Stimulated activated effector memory CD8-positive, alpha-beta T cell treated with anti-CD3 and anti-CD28 coated beads, Interleukin-12 subunit alpha, Interleukin-12 subunit beta, amount 100 ng/mL, for 72 hours (primary cell): Measurements from ENCODE around the gene HPSE2.
"Not testable (repeated sequence)": the region's sequence is repeated elsewhere in the genome, so short reads cannot be mapped to it uniquely, and the experiment has no call there.

ENCODE experiments used
- ATAC-seq: fragments of 150-1000 bp; cut with Tn5 transposase; 2 replicates; pipeline ENCODE4 v1.10.0; 2021
- DNase-seq, 2 donors: peaks; one replicate each; pipeline ENCODE4 v3.0.0; 2021 to 2022; ENCODE audit warnings: low spot score in 2 of 2
- H3K27ac Mint-ChIP-seq: one replicate; pipeline ENCODE4 v1.8.0; 2022; ENCODE audit warnings: mild to moderate bottlenecking, mixed read lengths
- H3K36me3 Mint-ChIP-seq: one replicate; pipeline ENCODE4 v1.8.0; 2022; ENCODE audit warnings: mild to moderate bottlenecking, mixed read lengths
- H3K4me1 Mint-ChIP-seq: one replicate; pipeline ENCODE4 v1.8.0; 2022; ENCODE audit warnings: mixed read lengths
- H3K4me3 Mint-ChIP-seq: one replicate; pipeline ENCODE4 v1.8.0; 2022; ENCODE audit warnings: mild to moderate bottlenecking, mixed read lengths
- H3K9me3 Mint-ChIP-seq: one replicate; pipeline ENCODE4 v1.8.0; 2022; ENCODE audit warnings: mixed read lengths

Gene HPSE2

DNA sequence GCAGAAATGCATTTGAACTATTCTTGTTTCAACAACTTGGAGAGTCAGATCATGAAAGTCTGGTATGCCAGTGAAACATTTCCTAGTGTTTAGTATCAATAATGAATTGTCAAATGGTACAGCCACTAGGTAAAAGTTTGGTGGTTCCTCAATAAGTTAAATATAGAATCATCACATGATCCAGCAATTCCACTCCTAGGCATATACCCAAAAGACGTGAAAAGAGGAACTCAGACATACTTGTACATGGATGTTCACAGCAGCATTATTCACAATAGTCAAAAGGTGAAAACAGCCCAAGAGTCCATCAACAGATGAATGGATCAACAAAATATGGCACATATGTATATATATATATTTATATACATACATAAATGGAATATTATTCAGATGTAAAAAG lies 721.9 kb downstream of the HPSE2 start:
- Mint-ChIP-seq H3K36me3 (no peaks in the 10 kb centered on the region), H3K4me3 (no peak overlapping the region), H3K4me1 (no peaks in the 10 kb centered on the region), H3K27ac (no peak overlapping the region), H3K9me3 (no peaks in the 10 kb centered on the region)
- DNase-seq (no peak), ATAC-seq (no peak)

DNA sequence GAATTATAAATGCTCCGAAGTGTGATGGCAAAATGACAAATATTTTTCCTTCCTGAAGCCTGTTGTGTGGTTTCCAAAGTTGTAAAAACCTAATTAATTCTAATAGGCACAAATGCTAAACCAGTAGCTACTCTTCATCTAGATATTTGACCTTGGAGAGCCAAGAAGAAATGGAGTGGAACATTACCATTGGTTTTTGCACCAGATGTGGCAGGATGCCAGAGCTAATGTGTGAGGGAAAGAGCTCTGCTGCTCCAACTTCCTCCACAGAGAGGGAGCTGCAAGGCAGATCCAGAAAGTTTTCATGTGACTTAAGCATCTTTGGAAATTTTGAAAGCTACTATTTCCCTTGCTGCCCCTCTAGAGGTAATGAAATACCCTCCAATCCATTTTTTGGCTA lies 723.8 kb downstream of the HPSE2 start:
- Mint-ChIP-seq H3K36me3 (no peaks in the 10 kb centered on the region), H3K27ac (no peak overlapping the region), H3K4me3 (no peak overlapping the region), H3K9me3 (no peaks in the 10 kb centered on the region), H3K4me1 (no peaks in the 10 kb centered on the region)
- ATAC-seq, result no peak
- DNase-seq, result no peak

DNA sequence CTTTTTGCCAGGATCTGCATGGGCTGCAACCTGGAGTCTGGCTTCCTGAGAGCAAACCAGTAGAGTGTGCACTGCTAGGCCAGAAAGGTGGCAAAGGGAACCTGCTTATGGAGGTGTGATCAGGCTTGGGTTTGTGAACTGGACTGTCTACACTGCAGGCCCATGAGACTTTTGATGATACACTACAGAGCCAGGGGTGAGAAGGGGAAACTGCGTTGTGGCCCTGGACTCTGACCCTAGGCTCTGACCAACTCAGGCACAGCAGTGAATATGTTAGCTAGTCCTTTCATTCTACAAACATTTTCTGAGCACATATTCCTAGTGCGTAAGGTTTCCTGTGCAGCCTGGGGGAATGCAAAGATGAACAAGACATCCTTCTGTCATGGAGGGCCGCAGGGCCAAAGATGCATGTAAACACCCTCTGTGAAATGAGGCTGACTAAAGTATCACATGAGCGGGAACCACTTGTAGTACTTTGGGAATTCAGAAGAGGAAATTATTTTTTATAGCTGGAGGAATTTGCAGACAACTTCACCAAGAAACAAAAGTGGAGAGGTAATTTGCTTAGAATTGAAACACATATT lies 725.1 kb downstream of the HPSE2 start:
- Mint-ChIP-seq H3K36me3 (no peaks in the 10 kb centered on the region), H3K4me1 (no peaks in the 10 kb centered on the region), H3K9me3 (no peaks in the 10 kb centered on the region), H3K4me3 (no peak overlapping the region), H3K27ac (no peak overlapping the region)
- no peak for DNase-seq
- ATAC-seq, result peak; percentile 31

DNA sequence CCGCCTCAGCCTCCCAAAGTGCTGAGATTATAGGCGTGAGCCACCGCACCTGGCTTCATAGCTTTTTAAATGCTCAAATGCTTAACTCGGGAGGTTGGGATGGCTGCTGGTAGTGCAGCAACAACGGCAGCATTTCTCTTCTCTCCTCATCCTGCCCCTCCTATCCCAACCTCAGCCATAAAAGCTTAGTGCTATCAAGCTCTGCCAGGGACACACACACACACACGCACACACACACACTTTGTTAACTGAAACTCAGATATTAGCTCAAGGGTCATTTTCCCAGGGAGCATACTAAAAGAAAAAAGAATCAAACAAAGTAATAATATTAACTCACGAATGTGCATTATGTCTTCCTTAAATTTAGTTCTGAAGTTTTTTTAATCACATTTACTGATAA lies 725.9 kb downstream of the HPSE2 start:
- Mint-ChIP-seq H3K36me3 (no peaks in the 10 kb centered on the region), H3K9me3 (no peaks in the 10 kb centered on the region), H3K4me1 (no peaks in the 10 kb centered on the region), H3K4me3 (no peak overlapping the region), H3K27ac (no peak overlapping the region)
- no peak for ATAC-seq
- no peak for DNase-seq

DNA sequence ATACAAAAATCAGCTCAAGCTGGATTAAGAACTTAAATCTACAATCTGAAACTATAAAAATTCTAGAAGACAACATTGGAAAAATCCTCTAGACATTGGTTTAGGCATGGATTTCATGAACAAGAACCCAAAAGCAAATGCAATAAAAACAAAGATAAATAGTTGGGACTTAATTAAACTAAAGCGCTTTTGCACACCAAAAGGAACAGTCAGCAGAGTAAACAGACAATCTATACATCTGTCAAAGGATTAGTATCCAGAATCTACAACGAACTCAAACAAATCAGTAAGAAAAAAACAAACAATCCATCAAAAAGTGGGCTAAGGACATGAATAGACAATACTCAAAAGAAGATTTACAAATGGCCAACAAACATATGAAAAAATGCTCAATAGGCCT lies 733.1 kb downstream of the HPSE2 start:
- not testable (repeated sequence) for ATAC-seq, H3K9me3 Mint-ChIP-seq, DNase-seq, H3K36me3 Mint-ChIP-seq, H3K4me1 Mint-ChIP-seq, H3K4me3 Mint-ChIP-seq, H3K27ac Mint-ChIP-seq

DNA sequence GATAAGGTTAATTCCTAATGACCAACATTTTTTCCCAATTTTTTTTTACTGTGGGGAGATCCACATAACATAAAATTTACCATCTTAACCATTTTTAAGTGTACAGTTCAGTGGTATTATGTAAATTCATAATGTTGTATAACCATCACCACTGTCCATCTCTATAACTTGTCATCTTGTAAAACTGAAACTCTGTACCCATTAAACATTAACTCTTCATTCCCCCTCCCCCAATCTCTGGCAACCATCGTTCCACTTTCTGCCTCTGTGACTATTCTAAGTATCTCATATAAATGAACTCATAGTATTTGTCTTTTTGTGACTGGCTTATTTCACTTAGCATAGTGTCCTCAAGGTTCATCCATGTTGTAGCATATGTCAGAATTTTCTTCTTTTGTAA lies 742.9 kb downstream of the HPSE2 start:
- DNase-seq (no peak), ATAC-seq (no peak)
- Mint-ChIP-seq H3K27ac (no peak overlapping the region), H3K9me3 (peaks cover 12% of the 10 kb centered on the region), H3K36me3 (no peaks in the 10 kb centered on the region), H3K4me1 (no peaks in the 10 kb centered on the region), H3K4me3 (no peak overlapping the region)

DNA sequence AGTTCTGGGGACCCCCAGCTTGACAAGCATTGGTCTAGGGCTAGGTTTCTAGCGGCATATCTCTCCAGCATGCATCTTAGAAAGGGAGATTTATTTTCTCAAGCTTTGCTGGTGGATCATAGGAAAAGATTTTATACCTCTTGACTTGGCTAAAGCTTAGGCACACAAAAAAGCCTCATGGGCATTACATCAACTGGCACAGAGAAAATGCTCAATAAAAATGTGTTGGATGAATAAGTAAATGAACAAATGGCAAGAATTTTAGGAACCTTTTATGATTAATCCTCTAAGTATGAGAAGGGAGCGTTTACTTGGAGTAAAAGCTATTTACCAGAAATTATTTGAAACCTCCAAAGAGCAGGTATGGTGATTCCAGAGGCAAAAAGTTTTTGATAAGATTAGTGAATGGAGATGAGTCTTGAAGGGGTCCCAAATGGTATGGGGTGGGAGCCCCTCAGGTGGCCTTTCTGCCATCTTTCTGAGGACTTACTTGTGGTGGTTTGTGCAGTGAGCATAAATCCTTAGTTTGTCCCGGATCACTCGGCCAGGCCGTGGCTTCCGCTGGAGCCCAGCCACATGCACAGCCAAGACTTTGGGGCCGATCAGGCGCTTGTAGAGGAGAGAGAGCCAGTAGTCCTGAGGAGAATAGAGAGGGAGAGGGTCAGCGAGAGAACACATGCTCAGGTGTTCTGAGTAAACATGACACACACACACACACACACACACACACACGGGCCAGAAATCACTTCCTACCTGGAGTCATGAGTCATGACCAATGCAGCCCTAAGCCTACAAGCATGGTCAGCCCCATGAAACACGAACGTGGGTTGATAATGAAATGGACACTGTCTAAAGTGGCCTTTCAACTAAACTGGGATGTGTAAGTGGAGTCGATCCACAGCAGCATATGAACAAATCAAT lies 745.8 kb downstream of the HPSE2 start:
- H3K4me3 Mint-ChIP-seq, result no peak overlapping the region
- no peaks in the 10 kb centered on the region for H3K36me3 Mint-ChIP-seq
- DNase-seq (no peak), ATAC-seq (no peak)
- H3K27ac Mint-ChIP-seq, result no peak overlapping the region
- no peaks in the 10 kb centered on the region for H3K4me1 Mint-ChIP-seq
- H3K9me3 Mint-ChIP-seq, result peaks cover 3% of the 10 kb centered on the region

DNA sequence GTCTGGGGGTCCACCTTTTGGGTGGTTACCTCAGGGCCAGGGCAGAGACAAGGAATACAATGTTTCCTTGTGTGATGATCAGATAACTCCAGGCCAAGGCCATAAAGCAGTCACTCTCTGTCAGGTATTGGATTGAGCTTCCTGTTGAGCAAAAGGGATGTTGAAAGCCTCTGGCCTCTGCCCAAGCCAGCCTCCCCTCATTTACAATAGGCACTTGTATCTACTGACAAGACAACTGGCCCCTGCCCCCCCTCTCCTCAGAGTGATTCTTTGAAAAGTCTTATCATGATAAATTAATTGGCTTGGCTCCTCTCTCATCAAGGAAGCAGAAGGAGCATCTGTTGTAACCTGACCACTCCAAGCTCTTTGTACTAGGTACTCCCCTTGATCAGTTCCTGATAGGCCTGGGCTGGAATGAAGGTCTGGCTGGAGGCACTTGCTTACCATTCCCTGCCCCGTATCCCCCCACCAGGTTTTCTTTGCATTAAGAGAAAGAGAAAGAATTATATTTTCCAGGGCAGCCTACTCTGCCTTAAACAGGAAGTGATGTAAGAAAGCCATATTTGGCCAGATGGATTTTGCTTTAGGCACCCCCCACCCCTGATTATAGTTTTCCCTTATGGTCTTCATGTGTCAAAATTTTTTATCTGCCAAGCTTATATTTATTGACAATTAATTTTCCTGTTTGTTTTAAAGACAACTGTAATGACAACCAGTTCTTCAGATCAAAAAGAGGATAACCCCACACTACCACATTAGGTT lies 746.8 kb downstream of the HPSE2 start:
- no peak for ATAC-seq

DNA sequence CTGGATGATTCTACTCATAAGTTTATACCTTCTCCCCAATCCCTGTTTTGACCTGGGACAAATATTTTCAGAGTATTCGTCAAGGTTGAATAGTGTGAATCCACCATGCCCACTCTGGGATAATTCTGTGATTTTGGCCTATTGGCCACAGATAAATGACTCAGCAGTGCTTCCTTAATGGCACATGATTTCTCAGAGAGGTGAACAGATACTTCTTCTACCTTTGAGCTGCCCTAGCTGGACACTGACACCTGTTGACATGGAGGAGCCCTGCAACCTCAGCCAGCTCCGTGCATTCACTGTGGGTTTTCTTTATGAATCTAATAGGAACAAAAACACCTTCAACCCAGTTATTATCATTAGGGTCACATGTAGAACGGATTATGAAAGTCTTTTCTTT lies 748.0 kb downstream of the HPSE2 start:
- H3K4me3 Mint-ChIP-seq, result no peak overlapping the region
- H3K4me1 Mint-ChIP-seq, result peaks cover under 1% of the 10 kb centered on the region
- H3K36me3 Mint-ChIP-seq, result no peaks in the 10 kb centered on the region
- H3K27ac Mint-ChIP-seq, result no peak overlapping the region
- DNase-seq (no peak), ATAC-seq (no peak)
- H3K9me3 Mint-ChIP-seq, result no peaks in the 10 kb centered on the region

More for the DNA sequence above, 746.8 kb downstream of the HPSE2 start:
- H3K36me3 Mint-ChIP-seq, result no peaks in the 10 kb centered on the region
- no peaks in the 10 kb centered on the region for H3K4me1 Mint-ChIP-seq
- DNase-seq, result no peak
- no peak overlapping the region for H3K27ac Mint-ChIP-seq
- no peak overlapping the region for H3K4me3 Mint-ChIP-seq
- no peaks in the 10 kb centered on the region for H3K9me3 Mint-ChIP-seq

DNA sequence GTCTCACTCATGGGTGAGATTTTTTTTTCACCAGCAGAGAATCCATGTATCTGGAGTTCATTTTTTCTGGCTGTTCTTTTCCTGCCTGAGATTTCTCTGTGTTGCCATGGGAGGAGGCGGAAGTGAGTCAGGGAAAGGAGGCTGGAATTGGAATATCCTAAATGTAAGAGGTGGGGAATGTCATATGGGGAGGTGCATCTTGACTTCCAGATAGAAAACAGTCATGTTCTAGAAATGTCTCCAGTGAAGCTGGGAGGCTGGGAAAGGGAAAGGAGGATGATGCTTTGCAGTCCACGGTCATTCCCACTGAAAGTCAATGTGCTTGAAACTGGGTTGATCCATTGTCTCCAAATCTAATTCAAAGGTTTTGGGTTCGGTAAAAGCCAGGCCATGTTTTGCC lies 749.2 kb downstream of the HPSE2 start:
- no peak for DNase-seq
- no peak for ATAC-seq

DNA sequence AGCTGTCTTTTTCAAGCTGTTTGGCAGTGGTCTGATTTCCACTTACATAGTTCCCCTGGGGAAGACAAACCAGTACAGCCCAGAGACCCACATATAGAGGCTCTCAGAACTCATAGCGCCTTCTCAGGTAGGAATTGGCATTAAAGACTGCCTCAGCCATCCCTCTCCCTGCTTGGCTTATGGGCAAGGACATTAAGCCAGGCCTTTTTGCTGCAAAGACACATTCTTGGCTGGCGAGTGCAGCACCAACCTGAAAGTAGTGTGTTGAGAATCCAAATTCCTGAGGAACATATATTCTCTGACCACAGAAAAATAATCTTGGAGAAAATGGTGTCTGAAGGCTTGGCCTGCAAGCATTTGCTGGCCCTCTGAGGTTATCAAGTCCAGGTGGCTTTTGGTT lies 749.7 kb downstream of the HPSE2 start:
- H3K4me3 Mint-ChIP-seq, result no peak overlapping the region
- H3K27ac Mint-ChIP-seq, result no peak overlapping the region
- H3K36me3 Mint-ChIP-seq, result no peaks in the 10 kb centered on the region
- ATAC-seq (no peak), DNase-seq (no peak)
- peaks cover 8% of the 10 kb centered on the region for H3K4me1 Mint-ChIP-seq
- H3K9me3 Mint-ChIP-seq, result no peaks in the 10 kb centered on the region

More for the DNA sequence above, 749.2 kb downstream of the HPSE2 start:
- no peak overlapping the region for H3K27ac Mint-ChIP-seq
- no peaks in the 10 kb centered on the region for H3K36me3 Mint-ChIP-seq
- peaks cover 8% of the 10 kb centered on the region for H3K4me1 Mint-ChIP-seq
- no peaks in the 10 kb centered on the region for H3K9me3 Mint-ChIP-seq
- no peak overlapping the region for H3K4me3 Mint-ChIP-seq

DNA sequence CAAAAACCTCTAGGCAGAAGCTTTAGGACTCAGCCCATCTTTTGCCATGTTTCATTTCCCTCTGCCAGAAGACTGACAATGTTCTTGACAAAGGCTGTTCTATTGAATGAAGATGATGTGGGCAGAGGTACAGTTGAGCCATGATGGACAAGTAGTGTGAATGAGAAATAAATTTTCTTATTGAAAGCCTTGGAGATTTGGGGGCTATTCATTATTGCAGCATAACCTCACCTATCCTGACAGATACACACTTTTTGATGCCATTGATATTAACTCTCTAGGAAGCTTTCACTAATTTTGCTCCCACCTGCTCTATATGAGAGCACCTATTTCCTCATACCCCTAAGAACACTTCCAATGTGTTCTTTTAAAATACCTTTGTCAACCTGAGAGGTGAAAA lies 752.0 kb downstream of the HPSE2 start:
- Mint-ChIP-seq H3K9me3 (no peaks in the 10 kb centered on the region), H3K27ac (no peak overlapping the region), H3K36me3 (no peaks in the 10 kb centered on the region), H3K4me1 (peaks cover 8% of the 10 kb centered on the region), H3K4me3 (no peak overlapping the region)
- DNase-seq (no peak), ATAC-seq (no peak)

DNA sequence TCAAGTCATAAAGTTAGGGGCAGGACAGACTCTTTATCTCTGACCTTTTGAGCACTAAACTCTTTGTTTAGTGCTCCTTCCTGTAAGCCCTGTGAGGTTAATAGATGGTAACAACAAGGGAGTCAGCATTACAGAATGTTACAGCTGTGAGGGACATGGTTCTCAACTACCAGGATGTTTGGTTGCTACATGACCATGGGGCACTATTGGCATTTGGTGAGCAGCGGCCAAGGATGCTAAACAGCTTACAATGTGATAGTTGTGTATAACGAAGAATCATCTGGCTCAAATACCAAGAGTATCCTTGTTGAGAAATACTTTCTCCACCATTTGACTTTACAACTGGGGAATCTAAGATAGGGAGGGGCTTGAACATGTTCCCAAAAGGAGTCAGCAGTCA lies 753.6 kb downstream of the HPSE2 start:
- ATAC-seq (no peak), DNase-seq (no peak)
- no peak overlapping the region for H3K27ac Mint-ChIP-seq
- no peak overlapping the region for H3K4me3 Mint-ChIP-seq
- no peaks in the 10 kb centered on the region for H3K9me3 Mint-ChIP-seq
- peaks cover 8% of the 10 kb centered on the region for H3K4me1 Mint-ChIP-seq
- no peaks in the 10 kb centered on the region for H3K36me3 Mint-ChIP-seq

DNA sequence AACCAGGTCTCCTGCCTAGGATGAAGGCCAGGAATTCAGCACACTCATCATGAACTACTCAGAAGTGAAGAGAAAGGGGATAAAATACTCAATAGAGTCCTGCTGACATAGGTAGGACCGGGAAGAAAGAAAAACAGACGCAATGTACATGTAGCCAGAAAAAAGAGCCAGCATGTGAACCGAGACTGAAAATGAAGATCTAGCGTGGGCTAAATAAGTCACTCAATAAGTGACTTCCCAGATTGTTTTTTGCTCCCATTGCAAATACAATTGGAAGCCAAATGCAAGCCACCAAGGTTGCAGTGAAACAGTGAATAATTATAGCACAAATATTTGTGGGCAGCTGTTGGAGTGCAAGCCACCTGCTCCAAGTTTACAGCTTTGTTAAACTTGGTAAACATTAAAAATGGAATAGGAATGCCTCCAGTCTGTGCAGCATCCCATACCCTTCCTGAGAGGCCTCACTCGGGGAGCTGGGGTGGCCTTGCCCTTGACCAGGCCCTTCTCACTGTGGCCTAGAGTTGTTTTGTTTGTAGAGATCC lies 754.2 kb downstream of the HPSE2 start:
- no peak overlapping the region for H3K4me3 Mint-ChIP-seq
- no peak overlapping the region for H3K27ac Mint-ChIP-seq
- no peaks in the 10 kb centered on the region for H3K9me3 Mint-ChIP-seq
- ATAC-seq, result no peak
- no peak for DNase-seq
- H3K36me3 Mint-ChIP-seq, result no peaks in the 10 kb centered on the region
- H3K4me1 Mint-ChIP-seq, result peaks cover 8% of the 10 kb centered on the region

DNA sequence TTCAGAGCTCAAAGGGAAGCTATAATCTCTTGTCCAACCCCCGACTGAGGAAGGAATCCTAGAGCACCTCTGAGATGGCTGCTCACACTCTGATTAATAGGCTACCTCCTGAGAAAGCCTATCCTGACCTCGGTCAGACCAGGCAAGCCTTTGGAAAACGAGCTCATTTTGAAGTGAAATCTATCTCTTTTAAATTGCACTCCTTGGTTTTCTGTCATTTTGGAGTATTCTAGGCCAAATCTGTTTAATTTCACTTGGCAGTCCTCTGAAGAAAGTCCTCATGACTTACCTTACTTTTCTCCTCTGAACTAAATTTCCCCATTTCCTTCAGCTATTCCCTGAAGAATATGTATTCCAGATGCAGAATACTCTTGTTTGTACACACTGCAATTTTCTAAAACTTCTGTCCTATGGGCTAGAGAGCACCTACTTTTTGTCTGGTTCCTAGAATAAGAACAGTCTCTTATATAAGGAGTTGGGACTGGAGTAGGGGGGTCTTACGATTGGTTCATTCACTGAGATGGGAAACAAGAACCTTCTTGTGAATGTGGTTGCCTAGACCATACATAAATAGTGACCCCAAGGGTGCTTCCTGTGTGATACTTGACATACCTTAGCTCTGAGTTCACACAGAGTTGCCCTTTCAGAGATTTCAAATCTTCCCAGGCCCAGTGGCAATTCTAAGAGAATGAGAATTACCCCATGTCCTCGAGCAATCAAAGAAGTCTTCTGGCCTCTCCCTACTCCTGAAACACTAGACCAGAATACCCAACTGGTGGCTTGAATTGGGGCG lies 757.0 kb downstream of the HPSE2 start:
- H3K4me3 Mint-ChIP-seq, result no peak overlapping the region
- no peak overlapping the region for H3K27ac Mint-ChIP-seq
- ATAC-seq, result no peak
- no peak for DNase-seq
- H3K9me3 Mint-ChIP-seq, result no peaks in the 10 kb centered on the region
- no peaks in the 10 kb centered on the region for H3K36me3 Mint-ChIP-seq
- peaks cover 8% of the 10 kb centered on the region for H3K4me1 Mint-ChIP-seq
